Measurements from ENCODE around the gene MTOR.
A peak's percentile ranks its signal among the peaks of the same experiment; 100 is the strongest.
"Not testable (repeated sequence)": the region's sequence is repeated elsewhere in the genome, so short reads cannot be mapped to it uniquely, and the experiment has no call there.

The MTOR gene

DNA sequence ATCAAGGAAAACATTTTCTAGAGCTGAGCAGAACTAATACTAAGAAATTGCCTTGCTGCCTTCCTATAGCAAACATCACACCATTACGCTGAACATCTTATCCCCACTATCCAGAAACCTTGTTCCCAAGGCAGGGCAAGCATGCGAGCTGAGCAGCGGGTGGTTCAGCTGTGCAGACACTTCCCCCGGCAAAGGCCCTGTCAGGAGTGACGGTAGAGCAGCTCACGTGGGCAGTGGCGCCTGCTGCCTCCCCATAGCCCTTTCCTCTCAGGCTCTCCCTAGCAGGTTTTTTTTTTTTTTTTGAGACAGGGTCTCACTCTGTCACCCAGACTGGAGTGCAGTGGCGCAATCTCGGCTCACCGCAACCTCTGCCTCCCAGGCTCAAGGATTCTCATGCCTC lies 86.9 kb downstream of the MTOR start:
- peak overlapping the region; percentile 34; the same call in 1 of the 2 replicates for H3K27ac ChIP-seq
- TF ChIP-seq, protein P1, sequence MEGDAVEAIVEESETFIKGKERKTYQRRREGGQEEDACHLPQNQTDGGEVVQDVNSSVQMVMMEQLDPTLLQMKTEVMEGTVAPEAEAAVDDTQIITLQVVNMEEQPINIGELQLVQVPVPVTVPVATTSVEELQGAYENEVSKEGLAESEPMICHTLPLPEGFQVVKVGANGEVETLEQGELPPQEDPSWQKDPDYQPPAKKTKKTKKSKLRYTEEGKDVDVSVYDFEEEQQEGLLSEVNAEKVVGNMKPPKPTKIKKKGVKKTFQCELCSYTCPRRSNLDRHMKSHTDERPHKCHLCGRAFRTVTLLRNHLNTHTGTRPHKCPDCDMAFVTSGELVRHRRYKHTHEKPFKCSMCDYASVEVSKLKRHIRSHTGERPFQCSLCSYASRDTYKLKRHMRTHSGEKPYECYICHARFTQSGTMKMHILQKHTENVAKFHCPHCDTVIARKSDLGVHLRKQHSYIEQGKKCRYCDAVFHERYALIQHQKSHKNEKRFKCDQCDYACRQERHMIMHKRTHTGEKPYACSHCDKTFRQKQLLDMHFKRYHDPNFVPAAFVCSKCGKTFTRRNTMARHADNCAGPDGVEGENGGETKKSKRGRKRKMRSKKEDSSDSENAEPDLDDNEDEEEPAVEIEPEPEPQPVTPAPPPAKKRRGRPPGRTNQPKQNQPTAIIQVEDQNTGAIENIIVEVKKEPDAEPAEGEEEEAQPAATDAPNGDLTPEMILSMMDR (conservative IDR thresholded peaks at IDR 0.05), result no peak

DNA sequence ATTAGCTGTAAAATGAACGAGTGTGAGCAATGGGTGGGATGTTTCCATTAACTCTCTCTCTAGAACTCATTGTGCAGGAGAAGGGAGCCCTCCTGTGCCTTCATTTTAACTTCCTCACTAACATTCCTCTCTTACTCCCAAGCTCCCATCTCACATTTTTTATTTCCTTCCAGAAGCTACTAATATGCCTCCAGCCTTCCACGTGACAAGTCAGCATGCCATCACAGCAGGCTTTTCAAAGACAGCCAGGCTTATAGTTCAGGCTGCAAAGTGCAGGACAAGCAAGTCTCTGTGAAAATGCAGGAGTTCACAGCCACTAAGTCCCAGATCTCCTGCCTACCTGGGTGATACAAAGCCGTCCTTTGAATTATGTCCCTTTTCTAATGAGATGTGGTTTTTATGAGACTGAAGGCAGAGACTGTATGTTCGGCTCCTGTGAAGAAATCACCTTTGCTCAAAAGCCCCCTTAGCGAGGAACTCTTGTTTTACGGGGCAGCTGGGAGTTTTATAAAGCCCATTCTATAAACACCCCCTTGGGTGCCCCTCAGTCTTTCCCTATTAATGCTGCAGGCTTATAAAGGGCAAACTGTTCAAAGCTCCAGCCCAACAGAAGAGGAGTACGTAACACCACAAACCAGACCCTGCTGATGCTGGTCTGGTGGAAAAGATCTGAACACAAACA lies 87.9 kb downstream of the MTOR start:
- TF ChIP-seq, protein P1 (conservative IDR thresholded peaks at IDR 0.05), result no peak
- peak overlapping the region; percentile 34; the same call in 1 of the 2 replicates for H3K27ac ChIP-seq

DNA sequence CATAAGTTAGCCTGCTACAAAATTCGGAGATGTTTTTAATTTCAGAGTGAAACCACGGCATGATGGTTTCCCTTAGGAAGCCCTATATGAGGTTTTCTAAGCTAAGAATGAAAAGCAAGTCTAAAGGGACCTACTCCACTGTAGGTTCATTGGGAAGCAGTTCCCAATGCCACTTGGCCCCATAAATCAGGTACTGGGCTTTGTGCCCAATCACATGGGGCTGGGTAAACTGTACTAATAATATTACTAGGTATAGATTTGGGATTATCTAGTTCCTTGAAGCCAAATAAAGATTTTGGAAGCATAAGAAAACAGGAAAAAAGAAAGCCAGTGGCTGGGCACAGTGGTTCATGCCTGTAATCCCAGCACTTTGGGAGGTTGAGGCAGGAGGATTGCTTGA lies 92.2 kb downstream of the MTOR start:
- TF ChIP-seq, protein P1 (conservative IDR thresholded peaks at IDR 0.05), result no peak
- peak overlapping the region; percentile 88 for H3K27ac ChIP-seq

DNA sequence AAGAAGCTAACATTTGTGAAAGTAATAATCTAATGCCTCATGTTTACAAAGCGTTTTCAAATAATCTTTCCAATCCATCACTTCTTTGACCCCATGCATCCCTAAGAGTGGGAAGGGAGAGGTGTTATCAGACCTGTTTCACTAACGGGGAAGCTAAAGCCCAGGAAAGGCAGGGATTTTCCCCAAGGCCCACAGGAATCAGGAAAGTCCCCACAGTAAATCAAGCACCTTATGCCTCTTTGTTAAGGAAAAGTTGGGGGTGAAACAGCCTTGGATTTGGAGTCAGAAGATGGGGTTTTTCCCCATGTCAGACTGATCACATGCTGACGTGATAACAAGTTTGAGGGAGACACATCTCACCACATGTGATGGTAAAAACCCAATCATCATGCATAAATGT lies 93.1 kb downstream of the MTOR start:
- peak overlapping the region; percentile 88 for H3K27ac ChIP-seq
- TF ChIP-seq, protein P1 (conservative IDR thresholded peaks at IDR 0.05), result no peak

DNA sequence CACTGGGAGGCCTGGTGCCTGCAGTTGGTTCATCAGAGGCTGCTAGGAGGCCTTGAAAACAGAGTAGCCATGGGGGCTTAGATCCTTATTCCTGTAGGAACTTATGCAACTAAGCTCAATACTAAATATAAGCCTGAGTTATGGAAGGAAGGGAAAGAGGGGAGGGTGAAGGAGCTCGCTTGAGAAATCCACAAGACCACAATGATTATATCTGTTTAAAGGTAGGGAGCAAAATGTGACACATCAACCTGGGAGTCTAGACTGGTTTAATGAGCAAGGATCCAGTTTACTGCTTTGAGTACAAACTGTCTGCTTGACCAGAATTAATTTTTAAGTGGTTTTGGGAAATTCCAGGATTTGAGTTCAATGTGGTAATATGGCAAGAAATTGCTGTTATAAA lies 93.6 kb downstream of the MTOR start:
- peak overlapping the region; percentile 88; the same call in 1 of the 2 replicates for H3K27ac ChIP-seq
- TF ChIP-seq, protein P1 (conservative IDR thresholded peaks at IDR 0.05), result no peak

DNA sequence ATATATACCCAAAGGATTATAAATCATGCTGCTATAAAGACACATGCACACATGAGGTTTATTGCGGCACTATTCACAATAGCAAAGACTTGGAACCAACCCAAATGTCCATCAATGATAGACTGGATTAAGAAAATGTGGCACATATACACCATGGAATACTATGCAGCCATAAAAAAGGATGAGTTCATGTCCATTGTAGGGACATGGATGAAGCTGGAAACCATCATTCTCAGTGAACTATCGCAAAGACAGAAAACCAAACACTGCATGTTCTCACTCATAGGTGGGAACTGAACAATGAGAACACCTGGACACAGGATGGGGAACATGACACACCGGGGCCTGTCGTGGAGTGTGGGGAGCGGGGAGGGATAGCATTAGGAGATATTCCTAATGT lies 95.6 kb downstream of the MTOR start:
- H3K27ac ChIP-seq, result not testable (repeated sequence)

DNA sequence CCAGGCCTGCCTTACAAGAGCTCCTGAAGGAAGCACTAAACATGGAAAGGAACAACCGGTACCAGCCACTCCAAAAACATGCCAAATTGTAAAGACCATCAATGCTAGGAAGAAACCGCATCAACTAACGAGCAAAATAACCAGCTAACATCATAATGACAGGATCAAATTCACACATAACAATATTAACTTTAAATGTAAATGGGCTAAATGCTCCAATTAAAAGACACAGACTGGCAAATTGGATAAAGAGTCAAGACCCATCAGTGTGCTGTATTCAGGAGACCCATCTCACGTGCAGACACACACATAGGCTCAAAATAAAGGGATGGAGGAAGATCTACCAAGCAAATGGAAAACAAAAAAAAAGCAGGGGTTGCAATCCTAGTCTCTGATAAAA lies 99.6 kb downstream of the MTOR start:
- H3K27ac ChIP-seq, result not testable (repeated sequence)

DNA sequence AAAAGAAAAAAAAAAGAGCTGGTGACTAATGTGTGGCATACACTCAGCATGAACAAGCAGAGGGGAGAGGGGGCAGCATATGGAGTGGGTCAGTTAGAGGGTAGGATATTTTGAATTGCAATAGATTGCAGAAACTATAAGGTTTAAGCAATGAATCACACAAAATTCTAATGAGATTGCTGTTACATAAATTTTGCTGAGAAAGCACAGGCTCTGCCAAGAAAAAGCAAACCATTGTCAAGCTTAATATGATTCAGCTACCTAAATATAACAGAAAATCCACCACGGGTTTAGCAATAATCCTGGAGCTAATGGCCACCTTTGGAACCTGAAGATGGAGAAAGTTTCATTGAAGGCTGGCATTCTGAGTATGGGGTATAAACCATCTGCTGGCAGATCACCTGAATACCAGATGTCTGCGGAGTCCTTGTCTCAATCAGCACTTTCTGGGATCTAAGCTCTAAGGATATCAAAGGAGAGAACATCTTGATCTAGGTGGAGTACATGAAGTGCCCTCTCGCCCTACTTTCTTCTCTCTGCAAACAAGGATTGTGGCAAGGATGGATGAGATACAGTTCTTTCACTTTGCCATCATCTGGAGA lies 103.5 kb downstream of the MTOR start:
- TF ChIP-seq, protein P1 (conservative IDR thresholded peaks at IDR 0.05), result no peak
- H3K27ac ChIP-seq, result no peak overlapping the region; the same call in 1 of the 2 replicates
